Measurements from ENCODE around the gene MAPKAPK2.

DNA sequence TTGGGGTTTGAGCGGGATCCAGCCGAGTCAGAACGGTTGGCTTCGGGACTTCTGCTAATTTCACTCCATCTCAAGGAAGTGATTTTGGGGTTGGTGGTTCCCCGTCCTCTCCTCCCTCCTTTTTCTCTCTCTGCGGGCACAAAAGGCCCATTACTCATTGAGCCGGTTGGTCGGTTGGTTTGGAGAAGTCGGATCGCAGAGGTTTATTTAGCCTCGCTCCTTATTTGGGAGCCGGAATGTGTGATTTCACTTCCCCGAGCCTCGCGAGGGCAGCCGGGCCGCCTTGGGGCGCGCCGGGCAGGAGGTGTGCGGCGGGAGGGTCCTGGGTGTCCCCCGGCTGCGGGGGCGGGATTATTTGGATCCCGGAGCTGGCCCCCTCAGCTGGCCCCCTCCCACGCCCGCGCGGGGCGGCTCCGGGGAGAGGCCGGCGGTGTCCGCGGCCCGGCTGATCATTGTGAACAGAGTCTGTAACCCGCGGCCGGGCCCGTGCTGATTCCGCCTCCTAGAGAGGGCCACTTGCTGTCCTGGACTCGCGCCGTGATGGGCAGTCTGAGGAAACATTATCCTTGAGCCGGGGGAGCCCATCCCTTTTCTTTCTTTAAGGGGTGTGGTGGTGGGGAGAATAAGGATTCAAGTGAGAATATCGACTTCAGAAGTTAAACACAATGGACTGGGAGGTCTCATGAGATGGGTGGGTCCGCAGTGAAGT, 1.2 kb downstream of the MAPKAPK2 start:
- TF ChIP-seq, protein P1, sequence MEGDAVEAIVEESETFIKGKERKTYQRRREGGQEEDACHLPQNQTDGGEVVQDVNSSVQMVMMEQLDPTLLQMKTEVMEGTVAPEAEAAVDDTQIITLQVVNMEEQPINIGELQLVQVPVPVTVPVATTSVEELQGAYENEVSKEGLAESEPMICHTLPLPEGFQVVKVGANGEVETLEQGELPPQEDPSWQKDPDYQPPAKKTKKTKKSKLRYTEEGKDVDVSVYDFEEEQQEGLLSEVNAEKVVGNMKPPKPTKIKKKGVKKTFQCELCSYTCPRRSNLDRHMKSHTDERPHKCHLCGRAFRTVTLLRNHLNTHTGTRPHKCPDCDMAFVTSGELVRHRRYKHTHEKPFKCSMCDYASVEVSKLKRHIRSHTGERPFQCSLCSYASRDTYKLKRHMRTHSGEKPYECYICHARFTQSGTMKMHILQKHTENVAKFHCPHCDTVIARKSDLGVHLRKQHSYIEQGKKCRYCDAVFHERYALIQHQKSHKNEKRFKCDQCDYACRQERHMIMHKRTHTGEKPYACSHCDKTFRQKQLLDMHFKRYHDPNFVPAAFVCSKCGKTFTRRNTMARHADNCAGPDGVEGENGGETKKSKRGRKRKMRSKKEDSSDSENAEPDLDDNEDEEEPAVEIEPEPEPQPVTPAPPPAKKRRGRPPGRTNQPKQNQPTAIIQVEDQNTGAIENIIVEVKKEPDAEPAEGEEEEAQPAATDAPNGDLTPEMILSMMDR (IDR thresholded peaks at IDR 0.05) = no peak
- no peak for TF ChIP-seq EZH2 (IDR thresholded peaks at IDR 0.05; ENCODE audit: borderline replicate concordance, insufficient read depth, low read depth, low read length, poor library complexity, severe bottlenecking)
